GM21723 (cell line): Measurements from ENCODE around the gene KLK1.
"Not testable (repeated sequence)": the region's sequence is repeated elsewhere in the genome, so short reads cannot be mapped to it uniquely, and the experiment has no call there.

Source experiments
- ATAC-seq: cut with Tn5 transposase; IDR thresholded peaks from one replicate; pipeline ENCODE4 v1.9.1; 2021; ENCODE audit warnings: mild to moderate bottlenecking, moderate library complexity; ENCODE audit not compliant: unreplicated experiment

KLK1 gene

DNA sequence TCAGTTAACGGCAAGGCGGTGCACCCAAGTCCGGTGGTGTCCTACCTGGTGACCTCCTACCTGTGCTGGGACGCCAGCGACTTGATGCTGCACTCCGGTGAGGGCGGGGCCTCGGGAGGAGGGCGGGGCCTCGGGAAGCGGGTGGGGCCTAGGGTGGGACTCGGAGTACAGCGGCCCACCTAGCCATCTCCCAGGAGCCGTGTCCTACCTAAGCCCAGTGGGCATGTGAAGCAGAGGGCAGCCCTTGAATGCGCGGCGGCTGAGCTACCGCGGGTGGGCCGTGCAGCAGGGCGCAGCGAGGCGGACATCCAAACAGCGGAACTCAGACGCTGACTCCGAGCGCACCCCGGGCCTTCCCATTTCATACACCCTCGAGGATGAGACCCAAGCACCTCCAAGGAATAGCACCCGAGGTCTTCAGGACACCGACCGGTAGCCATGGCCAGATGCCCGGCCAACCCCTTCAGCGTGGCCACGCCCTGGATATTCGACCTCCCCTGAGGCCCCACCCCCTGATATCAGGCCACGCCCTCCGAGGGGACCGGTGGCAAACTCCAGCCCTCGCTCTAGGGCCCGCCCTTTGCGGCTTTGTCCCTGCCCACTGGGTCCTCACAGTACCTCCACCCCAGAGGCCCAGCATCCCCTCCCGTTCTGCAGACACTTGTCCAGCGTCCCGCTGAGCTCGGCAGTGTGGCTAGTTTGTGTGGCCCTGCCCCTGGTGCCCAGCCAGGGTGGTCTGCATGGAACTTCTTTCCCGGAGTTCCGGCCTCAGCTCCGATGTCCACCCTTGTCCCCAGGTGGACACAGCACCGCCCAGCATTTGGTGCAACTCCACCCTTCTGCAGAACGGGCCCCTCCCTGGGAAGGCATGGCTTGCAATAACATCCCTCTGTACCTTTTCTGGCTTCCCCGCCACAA, 5.4 kb downstream of the KLK1 start:
- ATAC-seq = peak; percentile 62

DNA sequence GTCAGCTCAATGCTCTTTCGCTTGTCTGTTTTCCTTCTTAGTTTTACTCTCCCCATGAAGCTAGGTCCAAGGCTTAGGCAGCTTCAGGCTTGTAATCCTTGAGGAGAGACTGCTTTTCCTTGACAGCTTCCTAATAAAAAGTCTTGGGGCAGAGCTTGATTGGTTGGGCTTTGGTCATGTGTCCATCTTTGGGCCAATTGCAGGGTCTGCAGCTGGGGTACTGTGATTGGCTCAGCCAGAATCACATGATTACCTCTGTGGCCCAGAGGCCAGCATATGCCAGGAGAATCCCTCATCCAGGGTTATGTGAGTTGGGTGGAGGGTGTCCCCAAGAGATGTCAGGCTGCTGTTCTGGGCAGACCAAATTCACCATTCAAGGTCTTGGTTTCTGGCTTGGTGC, 8.1 kb downstream of the KLK1 start:
- no peak for ATAC-seq

DNA sequence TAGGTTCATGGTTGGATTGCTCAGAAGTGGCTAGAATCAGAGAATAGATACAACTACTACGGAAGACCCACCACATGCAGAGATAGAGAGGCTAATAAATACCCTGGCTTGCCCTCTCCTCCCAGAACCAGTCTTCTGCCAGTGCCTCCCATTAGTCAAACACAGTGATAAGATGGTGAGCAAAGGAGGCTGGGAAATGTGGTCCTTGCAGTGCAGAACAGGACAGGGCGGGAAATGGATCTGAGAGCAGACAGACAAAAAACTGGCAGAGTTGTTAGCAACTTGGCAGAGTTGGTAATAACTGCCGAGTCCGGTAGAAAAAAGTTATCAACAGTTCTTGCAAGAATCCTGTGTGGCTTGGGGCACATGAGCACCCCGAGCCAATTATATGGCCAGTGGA, 8.7 kb downstream of the KLK1 start:
- ATAC-seq = no peak

DNA sequence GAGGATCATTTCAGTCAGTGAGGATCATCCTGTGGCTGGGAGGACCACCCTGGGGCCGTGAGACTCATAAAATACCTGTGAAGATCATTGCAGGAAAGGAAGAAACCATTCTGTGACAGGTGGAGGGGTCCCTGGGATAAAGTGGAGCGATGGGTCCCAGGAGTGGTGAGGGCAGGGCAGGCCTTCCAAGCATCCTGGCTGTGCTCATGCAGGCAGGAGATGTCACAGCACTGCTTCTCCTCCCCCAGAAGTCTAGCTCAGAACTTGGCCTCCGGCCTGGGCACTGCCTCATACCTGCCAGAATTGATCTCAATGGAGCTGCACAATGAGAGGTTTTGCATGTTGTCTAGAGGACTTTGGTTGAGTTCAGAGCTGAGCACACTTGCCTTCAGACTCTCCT, 11.1 kb downstream of the KLK1 start:
- no peak for ATAC-seq

DNA sequence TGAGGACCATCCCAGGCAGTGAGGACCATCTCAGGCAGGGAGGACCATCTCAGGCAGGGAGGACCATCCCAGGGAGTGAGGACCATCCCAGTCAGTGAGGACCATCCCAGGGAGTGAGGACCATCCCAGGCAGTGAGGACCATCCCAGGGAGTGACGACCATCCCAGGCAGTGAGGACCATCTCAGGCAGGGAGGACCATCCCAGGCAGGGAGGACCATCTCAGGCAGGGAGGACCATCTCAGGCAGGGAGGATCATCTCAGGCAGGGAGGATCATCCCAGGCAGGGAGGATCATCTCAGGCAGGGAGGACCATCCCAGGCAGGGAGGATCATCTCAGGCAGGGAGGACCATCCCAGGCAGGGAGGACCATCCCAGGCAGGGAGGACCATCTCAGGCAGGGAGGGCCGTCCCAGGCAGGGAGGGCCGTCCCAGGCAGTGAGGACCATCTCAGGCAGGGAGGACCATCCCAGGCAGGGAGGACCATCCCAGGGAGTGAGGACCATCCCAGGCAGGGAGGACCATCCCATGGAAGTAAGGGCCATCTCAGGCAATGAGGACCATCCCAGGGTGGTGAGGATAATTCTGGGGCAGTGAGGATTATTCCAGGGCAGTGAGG, 11.9 kb downstream of the KLK1 start:
- not testable (repeated sequence) for ATAC-seq

DNA sequence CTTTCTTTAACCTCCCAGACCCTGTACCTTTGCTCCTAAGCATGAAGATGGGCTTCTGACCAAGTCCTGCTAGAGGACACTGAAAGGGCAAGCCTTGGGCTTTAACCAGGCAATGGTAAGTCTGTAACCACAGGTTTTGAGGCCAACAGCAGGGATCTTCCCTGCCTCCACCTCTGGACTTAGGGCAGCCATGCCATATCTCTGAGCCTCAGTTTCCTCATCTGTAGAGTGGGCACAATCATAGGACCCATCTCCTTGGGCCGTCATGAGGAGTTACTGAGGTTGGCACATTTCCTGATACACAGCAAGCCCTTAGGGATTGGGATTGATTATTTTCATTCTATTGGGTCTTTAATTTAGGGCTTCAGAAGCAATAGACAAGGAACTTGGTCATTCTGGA, 14.7 kb downstream of the KLK1 start:
- no peak for ATAC-seq

DNA sequence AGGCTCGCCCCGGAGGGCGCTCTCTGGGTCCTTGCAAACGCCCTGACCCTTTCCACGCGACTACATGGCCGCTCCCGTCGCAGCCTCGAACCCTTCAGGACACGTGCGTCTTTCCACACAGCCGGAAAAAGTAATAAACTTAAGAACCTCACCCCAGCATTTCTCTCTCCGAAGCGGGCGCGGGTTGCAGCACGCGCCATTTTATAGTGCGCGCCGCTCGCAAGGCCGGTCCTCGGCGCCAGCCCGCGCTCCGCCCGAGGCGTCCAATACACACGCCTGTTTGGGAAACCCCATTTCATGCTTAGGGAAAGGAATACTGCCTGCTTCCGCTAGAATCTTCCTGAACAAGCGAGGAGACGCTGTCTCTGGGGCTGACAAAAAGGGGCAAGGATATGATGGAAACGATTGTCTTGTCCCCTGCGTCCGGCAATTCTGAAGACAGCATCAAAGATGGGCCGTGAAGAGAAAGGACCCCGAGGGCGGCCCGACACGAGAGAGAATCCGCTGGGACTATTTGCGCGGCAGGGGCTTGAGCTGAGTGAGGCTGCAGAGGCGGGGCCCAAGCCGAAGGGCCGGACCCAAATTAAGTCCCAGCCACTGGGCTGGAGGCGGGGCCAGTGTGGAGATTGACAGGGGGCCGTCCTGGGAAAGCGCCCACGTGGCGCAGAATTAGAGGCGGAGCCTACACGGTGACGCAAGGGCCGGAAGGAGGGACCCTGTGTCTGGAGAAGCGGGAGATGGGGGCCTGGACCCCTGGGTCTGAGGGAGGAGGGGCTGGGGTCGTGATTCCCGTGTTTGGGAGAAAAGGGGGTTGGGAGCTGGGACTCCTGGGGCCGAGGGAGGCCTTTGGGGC, 18.9 kb downstream of the KLK1 start:
- peak; percentile 92 for ATAC-seq

DNA sequence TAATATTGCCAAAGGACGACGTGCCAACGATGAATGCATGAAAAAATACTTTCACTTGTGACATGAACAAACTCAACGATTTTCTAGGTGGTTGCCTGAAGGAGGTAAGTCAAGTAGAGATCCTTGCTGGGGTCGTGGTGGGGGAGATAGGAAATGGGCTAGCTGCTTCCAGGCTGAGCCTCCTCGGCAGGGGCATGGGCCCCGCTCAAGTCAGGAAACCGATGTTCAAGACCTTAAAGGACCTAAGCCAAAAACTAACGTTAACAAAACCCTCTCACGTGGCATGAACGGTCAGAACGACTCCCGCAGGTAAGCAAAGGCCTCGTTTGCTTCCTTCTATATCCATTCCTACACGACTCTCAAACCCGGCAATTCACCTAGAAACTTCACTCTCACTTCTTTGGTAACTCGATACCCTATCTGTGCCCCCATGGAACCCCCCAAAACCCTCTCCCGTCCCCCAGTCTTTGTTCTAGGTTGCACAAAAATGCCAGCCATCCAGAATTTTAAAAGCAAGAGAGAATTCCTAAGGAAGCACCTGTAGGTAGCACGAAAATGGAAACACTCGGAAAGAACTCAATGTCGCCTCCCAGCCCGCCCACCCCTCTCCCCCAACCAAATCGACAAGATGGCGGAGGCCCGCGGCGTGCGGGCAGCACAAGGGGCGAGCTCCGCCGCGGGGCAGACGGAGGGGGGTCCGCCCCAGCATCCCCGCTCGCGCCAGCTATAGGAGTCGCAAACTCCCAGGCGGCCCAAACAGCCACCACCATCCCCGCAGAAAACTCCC, 19.8 kb downstream of the KLK1 start:
- ATAC-seq = peak; percentile 10

DNA sequence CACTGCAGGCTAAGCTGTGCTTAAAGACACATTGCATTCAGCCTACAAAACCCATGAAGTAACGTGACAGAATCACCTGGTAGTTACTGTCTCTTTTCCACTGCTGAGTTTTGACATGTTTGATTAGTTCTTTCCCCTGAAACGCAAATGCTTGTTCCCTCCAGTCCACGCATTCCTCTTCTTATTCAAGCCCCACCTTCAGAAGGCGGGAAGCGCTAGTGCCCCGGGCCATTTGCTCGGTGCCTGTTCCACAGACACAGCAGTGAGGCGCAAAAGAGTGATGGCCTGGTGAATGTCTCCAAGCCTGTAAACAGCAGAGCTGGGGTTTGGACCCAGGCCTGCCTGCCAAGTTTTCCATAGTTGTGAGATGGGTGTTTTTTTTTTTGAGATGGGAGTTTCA, 22.5 kb downstream of the KLK1 start:
- no peak for ATAC-seq

DNA sequence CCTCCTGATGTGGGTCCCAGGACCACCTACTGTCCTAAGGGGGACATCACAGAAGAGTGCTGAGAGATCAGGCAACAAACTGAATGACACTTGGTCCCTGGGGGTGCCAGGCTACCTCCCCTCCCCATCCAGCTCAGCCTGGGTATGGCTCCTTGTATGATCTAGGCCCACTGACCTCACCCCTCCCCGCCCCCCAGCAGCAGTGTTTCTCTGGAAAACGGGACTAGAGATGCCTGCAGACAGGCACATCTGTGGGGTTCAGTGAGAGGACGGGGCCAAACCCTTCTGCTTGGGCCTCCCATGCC, 24.1 kb downstream of the KLK1 start:
- no peak for ATAC-seq

DNA sequence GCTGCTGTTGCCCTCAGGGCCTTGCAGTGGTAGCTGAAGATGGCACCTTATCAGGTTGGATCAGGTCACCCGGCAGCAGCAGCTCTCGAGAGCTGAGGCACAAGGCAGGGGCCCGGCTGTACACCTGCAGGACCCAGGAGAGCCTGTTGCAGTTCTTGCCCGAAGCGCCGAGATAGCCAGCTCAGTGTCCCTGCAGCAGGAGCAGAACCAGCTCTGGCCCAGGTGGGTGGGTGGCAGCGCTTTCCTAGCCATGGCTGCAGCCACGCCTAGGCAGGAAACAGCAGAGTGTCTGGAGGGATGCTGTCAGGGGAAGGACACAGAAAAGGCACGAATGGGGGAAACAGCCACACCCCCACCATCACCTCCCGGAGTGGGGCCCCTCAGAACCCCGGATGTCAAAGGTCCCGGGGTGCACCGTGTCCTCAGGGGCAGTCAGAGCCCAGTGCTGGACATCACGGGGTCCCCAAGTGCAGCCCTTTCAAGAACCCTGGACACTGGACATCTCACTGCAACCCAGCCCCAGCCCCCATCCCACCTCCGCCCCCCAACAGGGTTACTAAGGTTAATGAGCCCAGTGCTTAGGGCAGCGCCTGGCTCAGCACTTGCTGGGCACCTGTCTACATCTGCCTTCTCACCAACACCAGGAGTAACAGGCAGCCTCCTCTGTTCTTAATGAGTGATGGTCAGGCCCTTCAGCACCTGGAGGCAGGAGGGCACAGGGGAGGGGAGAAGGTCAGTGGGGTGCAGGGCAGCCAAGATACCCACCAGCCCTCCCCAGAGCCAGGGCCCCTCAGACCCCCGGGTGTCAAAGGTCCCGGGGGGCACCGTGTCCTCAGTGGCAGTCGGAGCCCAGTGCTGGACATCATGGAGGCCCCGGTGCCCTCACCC, 24.7 kb downstream of the KLK1 start:
- ATAC-seq = no peak

DNA sequence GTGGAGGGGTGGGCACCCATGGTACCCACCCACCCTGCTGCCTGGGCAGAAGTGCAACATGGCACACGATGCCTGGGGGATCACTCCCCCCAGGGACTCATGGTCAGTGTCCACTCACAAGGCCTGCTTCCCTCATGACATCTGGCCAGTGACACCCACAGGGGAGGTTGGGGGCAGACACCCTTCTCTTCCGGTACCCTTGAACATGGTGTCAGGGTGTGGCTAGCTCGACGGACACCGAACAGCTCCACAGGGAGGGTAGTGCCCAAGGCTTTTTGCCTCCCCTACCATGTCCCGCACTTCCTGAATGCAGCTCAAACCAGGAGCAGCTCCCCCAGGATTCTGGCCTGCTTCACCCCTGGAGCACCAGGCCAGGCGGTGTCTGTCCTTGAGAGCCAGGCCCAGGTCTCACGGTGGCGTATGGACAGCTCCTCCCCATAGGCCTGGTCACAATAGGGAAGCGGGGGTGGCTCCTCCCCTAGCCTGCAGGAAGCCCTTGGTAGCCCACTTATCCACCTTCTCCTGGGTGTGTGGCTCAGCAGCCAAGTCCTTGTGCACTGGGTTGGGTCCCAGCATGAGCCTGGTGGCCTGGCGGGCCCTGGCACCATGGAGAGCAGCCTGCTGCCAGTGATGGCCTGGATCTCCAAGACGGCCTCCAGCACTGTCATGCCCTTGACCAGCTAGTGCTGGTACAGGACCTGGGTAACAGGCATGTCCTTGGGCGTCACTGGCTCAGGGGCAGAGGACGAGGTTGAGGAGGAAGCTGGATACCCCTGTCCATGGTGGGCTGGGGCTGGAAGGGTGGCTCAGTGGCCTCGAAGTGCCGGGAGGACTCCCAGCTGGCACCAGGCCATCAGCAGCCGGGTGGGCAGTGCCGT, 25.6 kb downstream of the KLK1 start:
- no peak for ATAC-seq

DNA sequence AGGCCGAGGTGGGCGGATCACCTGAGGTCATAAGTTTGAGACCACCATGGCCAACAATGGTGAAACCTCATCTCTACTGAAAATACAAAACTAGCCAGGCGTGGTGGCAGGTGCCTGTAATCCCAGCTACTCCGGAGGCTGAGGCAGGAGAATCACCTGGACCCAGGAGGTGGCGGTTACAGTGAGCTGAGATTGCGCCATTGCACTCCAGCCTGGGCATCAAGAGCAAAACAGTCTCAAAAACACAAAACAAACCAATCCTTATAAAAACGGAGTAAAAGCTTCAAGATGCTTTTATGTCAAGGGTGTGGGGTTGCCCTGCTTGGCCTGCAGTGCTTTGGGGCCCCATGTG, 26.2 kb downstream of the KLK1 start:
- no peak for ATAC-seq

DNA sequence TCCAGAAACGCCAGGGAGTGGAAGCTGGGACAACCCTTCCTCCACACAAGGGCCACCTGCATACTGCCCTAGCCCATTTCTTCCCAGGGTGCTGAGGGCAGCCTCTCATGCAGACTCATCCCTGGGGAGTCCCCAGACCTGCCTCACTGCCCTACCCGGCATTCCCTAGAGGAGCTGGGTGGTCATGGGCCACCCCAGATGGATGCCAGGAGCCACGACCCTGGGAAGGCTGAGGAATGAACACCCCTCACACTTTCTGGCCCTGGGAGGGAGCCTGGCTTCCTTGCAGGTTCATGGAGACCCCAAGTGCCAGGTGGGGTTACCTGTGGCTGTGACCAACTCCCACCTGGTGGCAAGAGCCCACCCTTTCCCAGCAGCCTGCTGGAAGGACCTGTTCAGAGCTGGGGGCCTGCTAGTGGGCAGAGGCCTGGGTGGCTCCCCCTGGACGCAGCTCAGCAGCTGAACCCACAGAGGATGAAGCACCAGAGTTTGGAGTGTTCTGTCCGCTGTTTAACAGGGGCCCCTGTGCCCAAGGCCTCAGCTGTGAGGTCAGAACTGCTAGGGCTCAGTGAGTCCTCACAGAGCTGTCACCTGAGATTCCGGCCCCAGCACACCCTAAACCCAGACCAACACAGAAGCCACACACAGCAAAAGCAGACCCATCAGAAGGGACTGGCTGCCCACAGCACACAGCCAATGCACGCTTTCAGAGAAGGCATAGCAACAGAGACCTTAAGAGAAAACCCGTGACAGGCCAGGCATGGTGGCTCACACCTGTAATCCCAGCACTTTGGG, 26.8 kb downstream of the KLK1 start:
- no peak for ATAC-seq

DNA sequence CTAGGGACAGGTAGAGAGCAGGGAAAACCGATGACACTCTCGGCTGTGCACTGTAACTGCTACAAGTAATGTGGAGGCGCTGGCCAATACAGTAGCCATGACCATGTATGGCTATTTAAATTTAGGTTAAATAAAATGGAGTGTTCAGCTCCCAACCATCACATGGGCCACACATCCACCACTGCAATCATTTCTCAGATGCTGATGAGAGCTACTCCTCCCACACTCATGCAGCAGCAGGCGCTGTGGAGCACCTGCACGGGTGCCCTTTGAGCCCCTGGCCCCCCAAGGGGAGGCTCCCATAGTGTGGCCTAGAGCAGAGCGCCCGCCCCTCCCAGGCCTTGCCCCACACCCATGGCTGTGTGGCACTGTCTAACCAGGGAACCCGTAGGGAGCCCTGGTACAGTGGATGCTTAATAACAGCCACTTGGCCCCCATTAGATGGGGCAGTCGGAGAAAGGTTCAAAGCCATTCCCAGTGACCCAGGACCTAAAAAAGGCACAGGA, 27.4 kb downstream of the KLK1 start:
- no peak for ATAC-seq

DNA sequence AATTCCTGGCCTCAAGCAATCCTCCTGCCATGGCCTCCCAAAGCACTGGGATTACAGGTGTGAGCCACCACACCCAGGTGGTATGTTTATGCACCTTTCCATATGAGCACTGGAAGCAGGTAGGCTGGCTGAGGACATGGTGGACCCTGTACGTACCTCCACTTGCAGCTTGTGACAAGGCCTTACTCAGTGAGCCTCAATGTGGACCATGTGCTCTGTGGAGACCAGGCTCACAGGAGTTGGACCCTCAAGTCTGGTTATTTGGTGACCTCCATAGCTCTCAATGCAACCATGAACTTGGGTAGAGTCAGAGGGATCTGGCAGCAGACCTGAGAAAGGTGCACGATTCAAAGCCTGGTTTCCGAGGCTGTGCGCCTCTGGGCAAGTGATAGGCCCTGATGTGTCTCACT, 27.9 kb downstream of the KLK1 start:
- no peak for ATAC-seq

DNA sequence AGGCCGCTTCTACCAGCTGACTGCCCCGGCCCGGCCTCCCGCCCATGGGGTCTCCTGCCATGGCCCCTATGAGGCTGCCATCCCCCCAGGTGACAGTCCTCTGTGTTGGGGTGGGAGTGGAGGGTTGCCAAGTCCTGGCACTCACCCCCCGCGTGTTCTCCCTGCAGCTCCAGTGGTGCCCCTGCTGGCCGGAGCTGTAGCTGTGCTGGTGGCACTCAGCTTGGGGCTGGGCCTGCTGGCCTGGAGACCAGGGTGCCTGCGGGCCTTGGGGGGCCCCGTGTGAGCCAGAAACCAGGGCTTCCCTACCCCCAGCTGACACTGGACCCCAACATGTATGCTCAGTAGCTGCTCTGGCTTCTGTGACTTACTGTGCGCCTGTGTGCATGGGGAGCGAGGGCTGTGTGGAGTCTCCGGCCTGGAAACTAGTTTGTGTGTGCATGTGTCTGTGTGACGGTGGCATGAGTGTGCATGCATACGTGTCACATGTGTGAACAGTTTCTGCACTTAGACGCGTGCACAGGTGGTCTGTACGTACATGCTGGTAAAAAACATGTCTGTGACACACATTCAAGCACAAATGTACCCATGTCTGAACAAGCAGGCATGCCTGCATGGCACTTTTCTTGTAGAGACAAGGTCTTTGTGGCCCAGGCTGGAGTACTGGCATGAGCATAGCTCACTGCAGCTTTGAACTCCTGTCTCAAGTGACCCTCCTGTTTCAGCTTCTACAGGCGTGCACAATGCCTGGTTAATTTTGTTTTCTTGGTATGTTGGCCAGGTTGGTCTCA, 28.5 kb downstream of the KLK1 start:
- ATAC-seq = no peak
